ENCODE data around the gene THPO.

Gene THPO

GRCh38 chr3:184361932-184362667 lies 15.9 kb downstream of the THPO start:
- peak; percentile 57 for DNase-seq

- no peak for DNase-seq
These were observed 16.5 kb downstream of the THPO start, which contains the start of the genes CLCN2 and POLR2H for GRCh38 chr3:184361532-184361931. CLCN2 (minus strand) TSS chr3:184361605; CDS start chr3:184361479, 126 bp downstream. POLR2H (plus strand) TSS chr3:184361710; CDS start chr3:184363493, 1,783 bp downstream.

- DNase-seq: no peak
These were observed 17.0 kb downstream of the THPO start for GRCh38 chr3:184360929-184361531.

GRCh38 chr3:184360070-184360928 lies 17.7 kb downstream of the THPO start:
- no peak for DNase-seq

GRCh38 chr3:184359610-184360009 lies 18.4 kb downstream of the THPO start:
- DNase-seq: no peak

- DNase-seq: no peak
These were observed 19.1 kb downstream of the THPO start for GRCh38 chr3:184358921-184359350.

- no peak for DNase-seq
These were observed 19.8 kb downstream of the THPO start for GRCh38 chr3:184358124-184358767.

- no peak for DNase-seq
These were observed 20.5 kb downstream of the THPO start for GRCh38 chr3:184357248-184358123.

GRCh38 chr3:184355261-184356040 lies 22.6 kb downstream of the THPO start:
- DNase-seq: no peak

GRCh38 chr3:184354754-184355153 lies 23.3 kb downstream of the THPO start:
- no peak for DNase-seq

- no peak for DNase-seq
These were observed 23.8 kb downstream of the THPO start for GRCh38 chr3:184354121-184354728.

- DNase-seq: no peak
These were observed 24.5 kb downstream of the THPO start for GRCh38 chr3:184353546-184353941.

- no peak for DNase-seq
These were observed 25.0 kb downstream of the THPO start for GRCh38 chr3:184352897-184353545.

GRCh38 chr3:184352149-184352785 lies 25.7 kb downstream of the THPO start:
- no peak for DNase-seq

GRCh38 chr3:184351511-184352148 lies 26.4 kb downstream of the THPO start:
- DNase-seq: no peak

- DNase-seq: no peak
These were observed 27.4 kb downstream of the THPO start for GRCh38 chr3:184350618-184351017.

GRCh38 chr3:184349563-184350470 lies 28.2 kb downstream of the THPO start:
- no peak for DNase-seq

- DNase-seq: no peak
These were observed 30.0 kb downstream of the THPO start for GRCh38 chr3:184348057-184348382.

Data from GOT3 (cell line).